GM18868 (cell line): ENCODE data around the gene CCDC141.
"Not testable (repeated sequence)": the region's sequence is repeated elsewhere in the genome, so short reads cannot be mapped to it uniquely, and the experiment has no call there.

Source experiments
- ATAC-seq: cut with Tn5 transposase; IDR thresholded peaks from one replicate; pipeline ENCODE4 v1.9.1; 2021; ENCODE audit warnings: mild to moderate bottlenecking, moderate library complexity; ENCODE audit not compliant: unreplicated experiment

CCDC141 gene

DNA sequence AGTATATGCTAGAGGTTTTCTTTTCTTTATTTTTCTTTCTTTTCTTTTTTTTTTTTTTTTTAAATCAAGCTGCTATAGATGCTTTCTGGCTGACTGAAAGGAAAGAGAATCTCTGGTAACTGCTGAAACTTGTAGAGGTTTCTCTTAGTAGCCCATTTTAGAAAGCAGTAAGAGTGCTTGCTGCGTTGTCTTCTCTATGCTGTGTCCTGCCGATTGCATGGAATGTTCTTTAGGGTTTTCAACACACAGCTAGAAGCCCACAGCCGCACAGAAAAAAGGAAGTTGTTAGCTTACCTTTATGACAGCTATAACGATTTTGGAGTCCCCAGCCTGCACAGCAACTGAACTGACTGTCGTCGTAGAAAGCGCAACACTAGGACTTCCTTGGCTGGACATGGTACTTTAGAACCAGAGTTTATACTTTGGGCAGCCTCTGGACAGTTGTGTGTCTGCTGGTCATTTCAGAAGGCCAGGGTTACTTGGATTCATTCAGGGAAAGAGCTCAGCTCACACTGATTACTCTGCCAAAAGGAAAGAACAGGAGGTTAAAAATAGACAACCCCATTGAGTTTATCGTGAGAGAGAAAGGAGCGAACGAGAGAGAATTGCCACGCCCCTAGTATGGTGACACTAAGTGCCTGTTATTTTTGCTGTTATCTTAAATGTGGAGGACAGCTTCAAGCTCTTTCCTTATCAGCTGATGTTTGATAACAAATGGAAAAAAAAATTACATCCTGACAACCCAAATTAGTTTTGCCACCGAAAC, at the start of gene CCDC141:
TSS of gene CCDC141 (minus strand) at position 592 of the 766 bp plus-strand sequence. CDS start at position 396, 196 bp downstream.
- peak; percentile 69 for ATAC-seq

GRCh38 chr2:179098080-179098689, 48.2 kb upstream of the CCDC141 start:
- ATAC-seq, result peak; percentile 38

DNA sequence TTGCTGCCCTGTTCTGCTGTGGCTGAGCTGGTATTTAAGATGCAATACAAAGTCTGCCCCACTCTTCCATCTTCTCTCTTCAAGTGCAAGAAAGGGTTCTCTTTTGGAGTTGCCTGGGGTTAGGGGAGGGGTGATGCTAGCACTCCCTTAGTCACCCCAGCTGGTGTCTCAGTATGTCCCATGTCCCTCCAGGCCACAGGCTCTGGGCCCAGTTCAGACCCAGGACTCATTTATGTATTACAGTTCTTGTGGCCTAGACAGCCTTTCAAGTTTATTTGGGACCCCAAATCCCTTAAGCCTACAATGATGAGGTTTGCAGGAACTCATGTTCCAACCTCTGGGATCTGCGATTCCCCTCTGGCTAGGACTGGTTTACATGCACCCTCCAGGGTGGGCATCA, 47.2 kb upstream of the CCDC141 start:
- no peak for ATAC-seq

DNA sequence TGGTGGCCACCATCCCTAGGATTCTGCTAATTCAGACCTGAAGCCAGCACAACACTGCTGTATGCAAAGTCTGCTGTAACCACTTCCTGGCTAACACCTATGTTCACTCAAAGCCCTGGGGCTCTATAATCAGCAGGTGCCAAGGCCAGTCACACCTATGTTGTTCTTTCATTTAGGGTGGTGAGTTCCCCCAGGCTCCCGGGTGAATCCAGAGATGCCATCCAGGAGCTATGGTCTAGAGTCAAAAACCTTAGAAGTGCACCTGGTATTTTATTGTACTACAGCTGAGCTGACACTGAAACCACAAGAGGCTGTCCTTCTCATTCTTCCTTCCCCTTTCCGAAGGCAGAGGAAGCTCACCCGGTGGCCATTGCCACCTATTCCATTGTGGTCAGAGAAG, 46.2 kb upstream of the CCDC141 start:
- ATAC-seq, result peak; percentile 88

DNA sequence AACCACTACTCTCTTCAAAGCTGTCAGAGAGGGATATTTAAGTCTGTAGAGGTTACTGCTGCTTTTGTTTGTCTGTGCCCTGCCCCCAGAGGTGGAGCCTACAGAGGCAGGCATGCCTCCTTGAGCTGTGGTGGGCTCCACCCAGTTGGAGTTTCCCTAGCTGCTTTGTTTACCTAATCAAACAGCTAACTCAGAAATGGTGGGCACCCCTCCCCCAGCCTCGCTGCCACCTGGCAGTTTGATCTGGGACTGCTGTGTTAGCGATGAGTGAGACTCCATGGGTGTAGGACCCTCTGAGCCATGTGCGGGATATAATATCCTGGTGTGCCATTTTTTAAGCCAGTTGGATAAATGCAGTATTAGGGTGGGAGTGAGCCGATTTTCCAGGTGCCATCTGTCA, 43.0 kb upstream of the CCDC141 start:
- not testable (repeated sequence) for ATAC-seq

GRCh38 chr2:179082697-179083096, 32.8 kb upstream of the CCDC141 start:
- no peak for ATAC-seq

GRCh38 chr2:179081954-179082353, 32.0 kb upstream of the CCDC141 start:
- no peak for ATAC-seq

DNA sequence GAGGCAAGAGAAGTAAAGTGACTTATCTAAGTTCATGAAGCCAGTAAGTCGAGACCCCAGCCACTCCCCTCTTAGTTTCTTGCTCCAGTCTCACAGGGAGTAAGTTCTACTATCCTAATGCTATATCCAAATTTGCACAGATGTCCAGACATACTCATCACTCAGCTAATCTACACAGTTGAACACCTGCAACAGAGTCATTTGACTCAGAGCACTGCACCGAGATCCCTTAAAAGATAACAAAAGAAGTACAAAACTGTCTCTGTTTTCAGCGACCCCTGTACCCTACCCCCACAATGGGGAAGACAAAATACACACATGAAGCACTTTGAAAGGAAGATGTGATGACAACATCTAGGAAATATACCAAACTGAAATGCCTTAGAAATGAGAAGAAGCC, 22.6 kb upstream of the CCDC141 start:
- no peak for ATAC-seq

DNA sequence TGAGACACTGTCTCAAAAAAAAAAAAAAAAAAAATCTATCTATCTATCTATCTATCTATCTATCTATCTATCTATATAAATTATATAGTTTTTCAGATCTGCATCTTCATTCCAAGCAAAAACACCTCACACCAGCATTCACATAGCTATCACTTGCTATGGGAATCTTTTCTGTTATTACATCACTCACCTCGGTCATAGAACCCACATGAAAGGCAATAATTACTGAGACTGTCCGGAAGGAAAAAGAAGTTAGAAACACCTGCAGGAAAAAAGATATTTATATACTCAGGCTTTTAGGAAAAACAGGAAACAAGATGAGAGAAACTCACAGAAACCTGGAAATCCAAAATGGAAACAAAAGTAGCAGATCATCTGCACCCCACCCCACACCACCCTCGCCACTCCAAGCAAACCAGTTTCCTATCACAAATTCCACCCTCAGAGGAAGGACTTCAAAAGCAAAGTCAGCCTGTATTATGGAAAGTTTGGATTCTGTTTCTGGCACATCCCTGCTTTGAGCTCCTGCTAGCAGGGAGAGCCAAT, 21.9 kb upstream of the CCDC141 start:
- ATAC-seq, result no peak

GRCh38 chr2:179070895-179071294, 21.0 kb upstream of the CCDC141 start:
- ATAC-seq, result no peak

- ATAC-seq, result no peak
Observed at GRCh38 chr2:179069685-179070084, 19.7 kb upstream of the CCDC141 start.

DNA sequence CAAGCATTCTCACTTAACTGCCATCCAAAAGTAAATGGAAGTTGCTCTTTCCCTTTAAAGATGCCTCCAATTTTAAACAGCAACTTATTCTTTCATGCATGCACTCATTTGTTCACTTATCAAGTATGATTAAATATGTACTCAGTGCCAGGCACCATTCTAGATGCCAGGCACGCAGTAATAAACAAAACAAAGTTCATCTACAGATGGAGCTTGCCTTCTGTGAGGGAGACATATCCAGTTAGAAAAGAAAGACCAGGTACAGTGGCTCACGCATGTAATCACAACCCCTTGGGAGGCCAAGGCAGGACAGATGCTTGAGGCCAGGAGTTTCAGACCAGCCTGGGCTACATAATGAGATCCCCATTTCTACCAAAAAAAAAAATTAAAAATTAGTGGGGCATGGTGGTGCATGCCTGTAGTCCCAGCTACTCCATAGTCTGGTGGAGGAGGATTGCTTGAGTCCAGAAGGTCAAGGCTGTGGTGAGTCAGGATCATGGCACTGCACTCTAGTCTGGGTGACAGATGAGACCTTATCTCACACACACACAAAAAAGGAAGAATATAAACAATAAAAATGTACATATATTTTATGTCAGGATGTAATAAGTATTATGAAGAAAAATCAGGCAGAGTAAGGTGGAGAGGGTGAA, 19.2 kb upstream of the CCDC141 start:
- ATAC-seq, result no peak

- ATAC-seq, result peak; percentile 96
Observed at GRCh38 chr2:179059026-179059700, 9.2 kb upstream of the CCDC141 start.

DNA sequence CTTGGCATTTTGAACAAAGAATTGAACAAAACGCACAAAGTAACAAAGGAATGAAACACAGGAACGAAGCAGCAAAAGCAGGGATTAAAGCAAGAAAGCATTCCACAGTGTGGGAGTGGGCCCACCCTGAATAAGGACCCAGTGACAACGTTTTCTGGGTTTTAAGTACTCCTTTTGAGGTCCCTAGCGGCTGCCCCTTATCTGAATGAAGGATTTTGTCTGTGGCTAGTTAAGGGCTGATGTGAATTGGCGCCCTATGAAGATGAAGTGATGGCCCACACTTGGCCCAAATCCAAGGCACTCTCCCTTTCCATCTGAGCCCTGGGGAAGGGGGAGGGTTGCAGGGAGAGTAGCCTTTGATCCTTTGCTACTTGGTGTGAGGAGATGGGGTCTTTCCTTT, 7.8 kb upstream of the CCDC141 start:
- no peak for ATAC-seq

- not testable (repeated sequence) for ATAC-seq
Observed at GRCh38 chr2:179053568-179053967, 3.6 kb upstream of the CCDC141 start.

DNA sequence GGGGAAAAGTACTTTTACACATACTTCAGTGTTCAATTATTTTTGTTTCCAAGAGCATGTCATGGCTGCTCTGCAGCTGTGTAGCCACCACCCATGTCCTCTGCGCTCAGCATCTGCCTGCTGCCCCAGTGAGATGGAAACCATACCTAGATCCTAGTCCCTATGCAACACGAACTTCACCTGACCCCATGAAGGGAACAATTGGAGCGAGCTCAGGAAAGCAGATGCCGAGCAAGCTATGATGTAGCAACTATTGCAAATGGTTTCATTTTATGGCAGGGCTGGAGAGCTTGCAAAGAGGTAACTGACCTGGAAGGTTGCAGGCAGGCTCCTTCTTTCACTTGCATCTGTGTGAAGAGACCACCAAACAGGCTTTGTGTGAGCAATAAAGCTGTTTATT, 1.3 kb upstream of the CCDC141 start:
- no peak for ATAC-seq

GRCh38 chr2:179050755-179051154, 818 bp upstream of the CCDC141 start:
- ATAC-seq, result no peak

DNA sequence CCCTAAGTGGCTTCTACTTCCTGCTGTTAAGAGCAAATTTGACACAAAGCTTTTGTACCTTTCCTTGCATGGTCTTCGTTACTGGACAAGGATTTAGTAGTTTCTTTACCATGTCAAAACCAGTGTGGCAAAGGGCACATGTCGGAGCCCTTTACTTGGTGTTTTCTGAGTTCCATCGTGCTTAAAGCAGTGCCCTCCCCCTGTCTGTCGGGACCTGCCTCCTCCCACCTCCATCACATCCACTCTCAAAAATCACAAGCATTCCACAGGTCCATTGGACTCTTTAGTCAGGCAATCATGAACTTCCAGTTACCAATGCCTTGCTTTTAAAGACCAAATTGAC, 763 bp downstream of the CCDC141 start:
- peak; percentile 41 for ATAC-seq

DNA sequence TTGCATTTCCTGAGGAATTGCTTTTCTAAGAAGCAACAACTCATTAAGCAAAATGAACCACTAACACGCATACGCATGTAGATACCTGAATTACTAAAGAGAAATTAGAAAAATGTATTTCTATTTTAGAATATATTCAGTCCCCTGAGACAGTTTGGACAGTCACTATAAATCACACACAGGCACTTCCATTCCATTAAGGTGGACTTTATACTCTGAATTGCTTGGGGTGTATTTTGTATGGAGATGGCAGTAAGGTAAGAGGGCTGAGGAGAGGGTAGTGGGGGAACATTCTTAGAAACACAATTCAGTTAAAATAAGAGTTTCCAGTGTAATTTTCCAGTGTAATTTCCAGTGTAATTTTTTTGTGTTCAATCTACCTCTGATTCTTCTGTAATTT, 1.8 kb downstream of the CCDC141 start:
- ATAC-seq, result no peak

DNA sequence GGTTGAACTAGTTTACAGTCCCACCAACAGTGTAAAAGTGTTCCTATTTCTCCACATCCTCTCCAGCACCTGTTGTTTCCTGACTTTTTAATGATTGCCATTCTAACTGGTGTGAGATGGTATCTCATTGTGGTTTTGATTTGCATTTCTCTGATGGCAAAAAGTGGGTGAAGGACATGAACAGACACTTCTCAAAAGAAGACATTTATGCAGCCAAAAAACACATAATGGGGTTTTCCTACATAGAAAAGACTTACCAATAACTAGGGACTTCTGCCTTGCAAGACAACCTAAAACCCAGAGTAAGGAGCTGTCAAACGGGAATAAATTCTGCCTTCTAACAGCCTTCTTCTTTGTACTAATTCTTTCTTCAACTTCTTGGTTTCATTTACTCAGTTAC, 4.3 kb downstream of the CCDC141 start:
- not testable (repeated sequence) for ATAC-seq

DNA sequence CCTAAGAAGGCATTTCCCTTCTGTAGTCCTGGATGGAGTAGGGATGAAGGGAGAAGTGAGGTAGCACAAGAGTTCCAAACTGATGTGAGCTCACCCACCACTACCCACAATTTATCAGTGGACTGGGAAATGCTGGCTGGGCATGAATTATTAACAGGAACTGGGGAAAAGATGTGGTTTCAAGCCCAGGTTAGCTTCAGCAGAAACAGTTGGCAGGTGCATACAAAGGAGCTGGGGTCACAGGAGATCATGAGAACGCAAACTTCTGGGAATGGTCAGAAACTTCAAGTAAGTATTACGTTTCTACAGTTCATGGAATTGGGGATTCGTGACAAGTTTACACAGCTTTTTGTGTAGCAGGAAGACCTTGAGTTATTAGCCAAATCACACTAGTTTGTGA, 5.4 kb downstream of the CCDC141 start:
- ATAC-seq, result no peak
